ENCODE measurements around the gene LRP1. TPM values are rescaled to one million over a fixed set of nuclear protein-coding genes. Genes with fewer than 3 reads are reported as not detected.
A peak's percentile ranks its signal among the peaks of the same experiment; 100 is the strongest.

LRP1 gene
- total RNA-seq, 1 donor from 2014 or later, result 477 TPM

DNA sequence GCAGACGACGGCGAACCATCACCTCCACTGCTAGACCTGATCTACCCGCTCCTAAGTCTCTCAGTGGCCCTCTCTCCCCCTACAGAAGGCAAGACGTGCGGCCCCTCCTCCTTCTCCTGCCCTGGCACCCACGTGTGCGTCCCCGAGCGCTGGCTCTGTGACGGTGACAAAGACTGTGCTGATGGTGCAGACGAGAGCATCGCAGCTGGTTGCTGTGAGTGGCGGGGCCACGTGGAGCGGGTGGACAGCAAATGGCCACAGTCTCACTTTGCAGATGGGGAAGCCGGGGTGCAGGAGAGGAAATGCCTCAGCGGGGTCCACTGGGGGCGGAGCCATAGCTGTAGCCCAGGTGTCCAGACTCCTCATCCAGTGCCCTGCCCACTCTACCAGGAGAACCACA, 66.9 kb downstream of the LRP1 start:
- no peak for DNase-seq (ENCODE audit: extremely low spot score in 2 of 2)
- Histone ChIP-seq H3K4me3 (no peak overlapping the region), H3K4me1 (no peaks in the 10 kb centered on the region), H3K9me3 (no peaks in the 10 kb centered on the region), H3K27ac (no peak overlapping the region), H3K27me3 (no peaks in the 10 kb centered on the region), H3K36me3 (peaks cover 0 to 99% of the 10 kb centered on the region in 2 donors)
- TF ChIP-seq, protein P1, sequence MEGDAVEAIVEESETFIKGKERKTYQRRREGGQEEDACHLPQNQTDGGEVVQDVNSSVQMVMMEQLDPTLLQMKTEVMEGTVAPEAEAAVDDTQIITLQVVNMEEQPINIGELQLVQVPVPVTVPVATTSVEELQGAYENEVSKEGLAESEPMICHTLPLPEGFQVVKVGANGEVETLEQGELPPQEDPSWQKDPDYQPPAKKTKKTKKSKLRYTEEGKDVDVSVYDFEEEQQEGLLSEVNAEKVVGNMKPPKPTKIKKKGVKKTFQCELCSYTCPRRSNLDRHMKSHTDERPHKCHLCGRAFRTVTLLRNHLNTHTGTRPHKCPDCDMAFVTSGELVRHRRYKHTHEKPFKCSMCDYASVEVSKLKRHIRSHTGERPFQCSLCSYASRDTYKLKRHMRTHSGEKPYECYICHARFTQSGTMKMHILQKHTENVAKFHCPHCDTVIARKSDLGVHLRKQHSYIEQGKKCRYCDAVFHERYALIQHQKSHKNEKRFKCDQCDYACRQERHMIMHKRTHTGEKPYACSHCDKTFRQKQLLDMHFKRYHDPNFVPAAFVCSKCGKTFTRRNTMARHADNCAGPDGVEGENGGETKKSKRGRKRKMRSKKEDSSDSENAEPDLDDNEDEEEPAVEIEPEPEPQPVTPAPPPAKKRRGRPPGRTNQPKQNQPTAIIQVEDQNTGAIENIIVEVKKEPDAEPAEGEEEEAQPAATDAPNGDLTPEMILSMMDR (IDR thresholded peaks at IDR 0.05), result no peak
- no peak for TF ChIP-seq POLR2A (IDR thresholded peaks at IDR 0.05)
- no peak for TF ChIP-seq POLR2AphosphoS5 (IDR thresholded peaks at IDR 0.05; ENCODE audit: insufficient read depth in 1 of 2, low read depth in 1 of 2)
- intact Hi-C loops (cut with DNase I), result no loop called here

DNA sequence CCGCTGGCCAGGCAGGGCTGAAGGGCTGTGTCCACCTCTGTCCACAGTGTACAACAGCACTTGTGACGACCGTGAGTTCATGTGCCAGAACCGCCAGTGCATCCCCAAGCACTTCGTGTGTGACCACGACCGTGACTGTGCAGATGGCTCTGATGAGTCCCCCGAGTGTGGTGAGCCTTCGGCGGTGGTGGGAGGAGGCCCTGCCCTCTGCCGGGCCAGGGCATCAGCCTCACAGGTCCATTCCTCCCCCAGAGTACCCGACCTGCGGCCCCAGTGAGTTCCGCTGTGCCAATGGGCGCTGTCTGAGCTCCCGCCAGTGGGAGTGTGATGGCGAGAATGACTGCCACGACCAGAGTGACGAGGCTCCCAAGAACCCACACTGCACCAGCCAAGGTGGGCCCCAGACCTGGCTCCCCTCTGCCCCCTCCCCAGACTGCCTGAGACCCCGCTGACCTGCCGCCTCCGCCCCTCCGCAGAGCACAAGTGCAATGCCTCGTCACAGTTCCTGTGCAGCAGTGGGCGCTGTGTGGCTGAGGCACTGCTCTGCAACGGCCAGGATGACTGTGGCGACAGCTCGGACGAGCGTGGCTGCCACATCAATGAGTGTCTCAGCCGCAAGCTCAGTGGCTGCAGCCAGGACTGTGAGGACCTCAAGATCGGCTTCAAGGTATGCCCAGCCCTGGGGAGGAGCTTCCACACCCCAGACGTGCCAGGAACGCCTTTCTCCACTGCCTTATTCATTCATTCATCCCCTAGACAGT, 67.5 kb downstream of the LRP1 start:
- peaks cover 0 to 100% of the 10 kb centered on the region in 2 donors for H3K36me3 ChIP-seq
- intact Hi-C loops (cut with DNase I), result no loop called here
- TF ChIP-seq POLR2AphosphoS5 (IDR thresholded peaks at IDR 0.05; ENCODE audit: insufficient read depth in 1 of 2, low read depth in 1 of 2) (no peak), POLR2A (IDR thresholded peaks at IDR 0.05) (no peak)
- TF ChIP-seq, protein P1 (IDR thresholded peaks at IDR 0.05), result no peak

DNA sequence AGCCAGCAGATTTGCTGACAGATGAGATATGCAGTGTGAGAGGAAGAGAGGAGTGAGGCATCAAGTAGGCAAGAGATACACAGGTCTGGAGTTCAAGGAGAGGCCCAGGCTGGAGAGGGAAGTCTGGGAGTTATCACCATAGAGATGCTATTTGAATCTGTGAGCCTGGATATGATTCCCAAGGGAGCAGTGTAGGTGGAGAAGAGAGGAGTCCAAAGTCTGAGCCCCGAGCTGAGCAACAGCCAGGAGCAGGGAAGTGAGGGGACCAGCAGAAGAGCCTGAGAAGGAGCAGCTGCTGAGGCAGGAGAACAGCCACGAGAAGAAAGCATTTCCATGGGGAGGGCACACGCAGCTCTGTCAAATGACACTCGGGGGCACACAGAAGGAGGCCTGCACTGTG, 68.2 kb downstream of the LRP1 start:
- Histone ChIP-seq H3K27me3 (no peaks in the 10 kb centered on the region), H3K27ac (no peak overlapping the region), H3K36me3 (peaks cover 0 to 100% of the 10 kb centered on the region in 2 donors), H3K4me3 (no peak overlapping the region), H3K9me3 (no peaks in the 10 kb centered on the region), H3K4me1 (no peaks in the 10 kb centered on the region)
- intact Hi-C loops (cut with DNase I), result no loop called here
- TF ChIP-seq POLR2A (IDR thresholded peaks at IDR 0.05) (no peak), POLR2AphosphoS5 (IDR thresholded peaks at IDR 0.05; ENCODE audit: insufficient read depth in 1 of 2, low read depth in 1 of 2) (no peak)
- TF ChIP-seq, protein P1 (IDR thresholded peaks at IDR 0.05), result no peak
- no peak for DNase-seq (ENCODE audit: extremely low spot score in 2 of 2)

More for the DNA sequence above, 67.5 kb downstream of the LRP1 start:
- no peak overlapping the region for H3K4me3 ChIP-seq
- no peaks in the 10 kb centered on the region for H3K27me3 ChIP-seq
- no peaks in the 10 kb centered on the region for H3K9me3 ChIP-seq
- H3K4me1 ChIP-seq, result no peaks in the 10 kb centered on the region
- no peak for DNase-seq (ENCODE audit: extremely low spot score in 2 of 2)
- no peak overlapping the region for H3K27ac ChIP-seq

DNA sequence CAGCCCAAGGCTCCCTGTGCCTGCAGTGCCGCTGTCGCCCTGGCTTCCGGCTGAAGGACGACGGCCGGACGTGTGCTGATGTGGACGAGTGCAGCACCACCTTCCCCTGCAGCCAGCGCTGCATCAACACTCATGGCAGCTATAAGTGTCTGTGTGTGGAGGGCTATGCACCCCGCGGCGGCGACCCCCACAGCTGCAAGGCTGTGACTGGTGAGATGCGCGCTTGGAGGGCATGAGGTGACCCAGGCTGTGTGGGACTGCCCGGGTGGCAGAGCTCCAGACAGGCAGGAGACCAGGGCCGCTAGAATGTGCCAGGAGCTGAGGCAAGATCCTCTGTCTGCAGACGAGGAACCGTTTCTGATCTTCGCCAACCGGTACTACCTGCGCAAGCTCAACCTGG, 68.7 kb downstream of the LRP1 start:
- H3K9me3 ChIP-seq, result no peaks in the 10 kb centered on the region
- DNase-seq (ENCODE audit: extremely low spot score in 2 of 2), result no peak
- H3K36me3 ChIP-seq, result peaks cover 0 to 100% of the 10 kb centered on the region in 2 donors
- H3K27me3 ChIP-seq, result no peaks in the 10 kb centered on the region
- no peak overlapping the region for H3K27ac ChIP-seq
- TF ChIP-seq, protein P1 (IDR thresholded peaks at IDR 0.05), result no peak
- TF ChIP-seq POLR2AphosphoS5 (IDR thresholded peaks at IDR 0.05; ENCODE audit: insufficient read depth in 1 of 2, low read depth in 1 of 2) (no peak), POLR2A (IDR thresholded peaks at IDR 0.05) (no peak)
- intact Hi-C loops (cut with DNase I), result no loop called here
- H3K4me3 ChIP-seq, result no peak overlapping the region
- no peaks in the 10 kb centered on the region for H3K4me1 ChIP-seq

DNA sequence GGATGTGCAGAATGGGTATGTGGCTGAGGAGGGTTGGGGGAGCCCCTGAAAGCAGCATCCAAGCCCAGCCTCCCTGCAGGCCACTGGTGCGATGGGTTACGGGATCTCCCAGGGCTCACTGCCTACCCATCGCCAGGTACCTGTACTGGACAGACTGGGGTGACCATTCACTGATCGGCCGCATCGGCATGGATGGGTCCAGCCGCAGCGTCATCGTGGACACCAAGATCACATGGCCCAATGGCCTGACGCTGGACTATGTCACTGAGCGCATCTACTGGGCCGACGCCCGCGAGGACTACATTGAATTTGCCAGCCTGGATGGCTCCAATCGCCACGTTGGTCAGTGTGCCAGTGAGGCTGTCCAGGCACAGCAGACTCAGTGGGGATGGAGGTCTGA, 70.0 kb downstream of the LRP1 start:
- DNase-seq (ENCODE audit: extremely low spot score in 2 of 2), result no peak
- Histone ChIP-seq H3K9me3 (no peaks in the 10 kb centered on the region), H3K4me3 (no peak overlapping the region), H3K27me3 (no peaks in the 10 kb centered on the region), H3K4me1 (no peaks in the 10 kb centered on the region), H3K36me3 (peaks cover 0 to 98% of the 10 kb centered on the region in 2 donors), H3K27ac (no peak overlapping the region)
- intact Hi-C loops (cut with DNase I), result no loop called here
- TF ChIP-seq, protein P1 (IDR thresholded peaks at IDR 0.05), result no peak
- TF ChIP-seq POLR2A (IDR thresholded peaks at IDR 0.05) (no peak), POLR2AphosphoS5 (IDR thresholded peaks at IDR 0.05; ENCODE audit: insufficient read depth in 1 of 2, low read depth in 1 of 2) (peak in 1 of 2 donors; percentile 7)

Data from vagina (tissue), 2 donors.